Hematopoietic multipotent progenitor cell treated with erythropoietin and hydrocortisone succinate and interleukin-3 and kit ligand, for 6 days (in vitro differentiated cells): ENCODE results near the gene TXNL4A.

Experiments used
- DNase-seq: peaks from one replicate; pipeline ENCODE4 v3.0.0-alpha.2; 2015

TXNL4A gene

GRCh38 chr18:79991494-79991893 lies 3.1 kb upstream of the TXNL4A start:
- DNase-seq = no peak

GRCh38 chr18:79989195-79989497 lies 783 bp upstream of the TXNL4A start:
- no peak for DNase-seq

GRCh38 chr18:79988071-79988450 lies 302 bp downstream of the TXNL4A start:
- peak; percentile 73 for DNase-seq

- DNase-seq = peak; percentile 28
Observed at GRCh38 chr18:79987566-79987965, 797 bp downstream of the TXNL4A start.

GRCh38 chr18:79986726-79987125 lies 1.6 kb downstream of the TXNL4A start:
- DNase-seq = no peak

GRCh38 chr18:79985172-79985571 lies 3.2 kb downstream of the TXNL4A start:
- DNase-seq = no peak

- no peak for DNase-seq
Observed at GRCh38 chr18:79983793-79984192, 4.6 kb downstream of the TXNL4A start.

- no peak for DNase-seq
Observed at GRCh38 chr18:79983253-79983652, 5.1 kb downstream of the TXNL4A start.

- peak; percentile 82 for DNase-seq
Observed at GRCh38 chr18:79982736-79983135, 5.6 kb downstream of the TXNL4A start.

- DNase-seq = no peak
Observed at GRCh38 chr18:79980585-79980984, 7.8 kb downstream of the TXNL4A start.

- DNase-seq = no peak
Observed at GRCh38 chr18:79979843-79980242, 8.5 kb downstream of the TXNL4A start.

GRCh38 chr18:79975985-79976680 lies 12.2 kb downstream of the TXNL4A start:
- DNase-seq = peak; percentile 73

- peak; percentile 96 for DNase-seq
Observed at GRCh38 chr18:79975043-79975442, 13.3 kb downstream of the TXNL4A start.

- peak; percentile 52 for DNase-seq
Observed at GRCh38 chr18:79974025-79974654, 14.2 kb downstream of the TXNL4A start.

- no peak for DNase-seq
Observed at GRCh38 chr18:79973517-79973916, 14.8 kb downstream of the TXNL4A start.

- DNase-seq = no peak
Observed at GRCh38 chr18:79972720-79973119, 15.6 kb downstream of the TXNL4A start.

- DNase-seq = no peak
Observed at GRCh38 chr18:79971986-79972385, 16.4 kb downstream of the TXNL4A start.

GRCh38 chr18:79971211-79971952 lies 17.0 kb downstream of the TXNL4A start:
- DNase-seq = no peak

- DNase-seq = no peak
Observed at GRCh38 chr18:79970419-79971133, 17.8 kb downstream of the TXNL4A start.

- peak; percentile 74 for DNase-seq
Observed at GRCh38 chr18:79965119-79965902, 23.1 kb downstream of the TXNL4A start.

- DNase-seq = peak; percentile 86
Observed at GRCh38 chr18:79964330-79965118, 23.8 kb downstream of the TXNL4A start, which contains the start of gene HSBP1L1. Gene HSBP1L1, plus strand, starts transcription at chr18:79964643. Its CDS starts 93 bp downstream, at chr18:79964736.
